Common myeloid progenitor, CD34-positive (primary cell): Measurements from ENCODE around the gene HS3ST2.
"Not testable (repeated sequence)": the region's sequence is repeated elsewhere in the genome, so short reads cannot be mapped to it uniquely, and the experiment has no call there.

ENCODE experiments used
- CTCF ChIA-PET: fragments of 350-600 bp; sonication (Branson Sonifier 250); formaldehyde crosslinking; loops from one replicate; lab custom pipeline; 2021; ENCODE audit warnings: antibody characterized with exemption; lab: Charles Lee
- POLR2A ChIA-PET: fragments of 350-600 bp; sonication (Branson Sonifier 250); formaldehyde crosslinking; loops from one replicate; lab custom pipeline; 2021; ENCODE audit warnings: antibody characterized with exemption; lab: Charles Lee
- DNase-seq, 3 donors: peaks; one replicate each; pipeline versions ENCODE4 v3.0.0 to v3.0.0-alpha.2; 2013
- H3K27ac ChIP-seq, 2 experiments: 1 replicate in 1 of 2; 2 replicates in 1 of 2; pipeline ENCODE4 v1.7.0; 2013; ENCODE audit warnings: inconsistent platforms in 2 of 2, low read length in 2 of 2, mild to moderate bottlenecking in 2 of 2, low read depth in 1 of 2, moderate library complexity in 1 of 2; ENCODE audit not compliant: severe bottlenecking in 2 of 2, insufficient read depth in 1 of 2, poor library complexity in 1 of 2
- H3K27me3 ChIP-seq, 5 experiments: replicated peaks in 2 of 5; 1 replicate in 3 of 5; 2 replicates in 2 of 5; pipeline versions ENCODE4 v1.6.1 to v1.7.0; 2013; ENCODE audit warnings: low read length in 4 of 5, mild to moderate bottlenecking in 2 of 5, moderate library complexity in 2 of 5, inconsistent platforms in 1 of 5; ENCODE audit not compliant: insufficient read depth in 5 of 5, control insufficient read depth in 4 of 5
- H3K36me3 ChIP-seq, 4 experiments: 1 replicate in 2 of 4; 2 replicates in 2 of 4; pipeline versions ENCODE4 v1.6.1 to v1.7.0; 2013; ENCODE audit warnings: low read length in 3 of 4, control low read depth in 1 of 4, mild to moderate bottlenecking in 1 of 4; ENCODE audit not compliant: control insufficient read depth in 4 of 4, insufficient read depth in 4 of 4
- H3K4me1 ChIP-seq, 4 experiments: 1 replicate in 3 of 4; 2 replicates in 1 of 4; pipeline versions ENCODE4 v1.6.1 to v1.7.1; 2013; ENCODE audit warnings: low read length in 3 of 4, mild to moderate bottlenecking in 3 of 4, control low read depth in 1 of 4, inconsistent platforms in 1 of 4, moderate library complexity in 1 of 4; ENCODE audit not compliant: control insufficient read depth in 4 of 4, insufficient read depth in 4 of 4; ENCODE audit errors: control extremely low read depth in 1 of 4
- H3K4me3 ChIP-seq, 7 experiments: 1 replicate in 4 of 7; 2 replicates in 3 of 7; pipeline versions ENCODE4 v1.5.1 to v1.7.0; 2013; ENCODE audit warnings: mild to moderate bottlenecking in 7 of 7, low read length in 6 of 7, moderate library complexity in 6 of 7, inconsistent platforms in 2 of 7, low read depth in 2 of 7, control low read depth in 1 of 7; ENCODE audit not compliant: insufficient read depth in 4 of 7, control insufficient read depth in 1 of 7; ENCODE audit errors: extremely low read depth in 1 of 7
- H3K9me3 ChIP-seq, 5 experiments: 1 replicate in 4 of 5; 2 replicates in 1 of 5; pipeline versions ENCODE4 v1.6.1 to v1.7.1; 2013; ENCODE audit warnings: low read length in 4 of 5, mild to moderate bottlenecking in 2 of 5, inconsistent platforms in 1 of 5, low read depth in 1 of 5, moderate library complexity in 1 of 5; ENCODE audit not compliant: control insufficient read depth in 4 of 5, insufficient read depth in 2 of 5; ENCODE audit errors: control extremely low read depth in 1 of 5
- WGBS: methylation state at CpG from one replicate; pipeline ENCODE4 v1.1.5; 2013; ENCODE audit not compliant: insufficient coverage; 5-methylcytosine and 5-hydroxymethylcytosine counted together

The HS3ST2 gene

DNA sequence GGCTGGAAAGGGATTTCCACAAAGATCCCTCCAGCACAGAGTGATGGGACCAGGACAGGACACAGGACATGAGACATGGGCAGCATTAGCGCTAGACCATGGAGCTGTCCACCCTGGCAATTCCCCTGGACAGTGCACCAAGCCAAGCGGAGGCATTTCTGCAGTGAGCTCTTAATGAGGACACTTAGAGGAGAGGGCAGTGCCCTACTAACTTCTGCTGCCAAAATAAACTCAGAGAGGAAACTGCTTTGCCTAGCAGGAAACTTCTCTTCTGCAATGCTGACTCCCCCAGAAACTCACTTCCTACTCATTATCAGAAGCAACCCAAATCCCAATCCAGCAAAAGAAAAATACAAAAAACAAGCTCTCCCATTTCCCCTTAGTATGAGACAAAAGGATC lies 119.2 kb downstream of the HS3ST2 start:
- Histone ChIP-seq H3K4me1 (peaks cover 0 to 5% (median 2%) of the 10 kb centered on the region in 4 experiments), H3K27ac (no peak overlapping the region), H3K36me3 (no peaks in the 10 kb centered on the region), H3K9me3 (no peaks in the 10 kb centered on the region), H3K27me3 (peaks cover 0 to 7% (median 2%) of the 10 kb centered on the region in 5 experiments), H3K4me3 (no peak overlapping the region)
- 15% methylated on average over 2 of the region's 2 CpGs for WGBS
- DNase-seq = no peak
- CTCF ChIA-PET = interaction anchor here (0.7 kb wide), 1 partner anchor 503 kb away, joined by 3 read pairs; no protein-coding TSS in a partner anchor
- POLR2A ChIA-PET = no interaction called here

DNA sequence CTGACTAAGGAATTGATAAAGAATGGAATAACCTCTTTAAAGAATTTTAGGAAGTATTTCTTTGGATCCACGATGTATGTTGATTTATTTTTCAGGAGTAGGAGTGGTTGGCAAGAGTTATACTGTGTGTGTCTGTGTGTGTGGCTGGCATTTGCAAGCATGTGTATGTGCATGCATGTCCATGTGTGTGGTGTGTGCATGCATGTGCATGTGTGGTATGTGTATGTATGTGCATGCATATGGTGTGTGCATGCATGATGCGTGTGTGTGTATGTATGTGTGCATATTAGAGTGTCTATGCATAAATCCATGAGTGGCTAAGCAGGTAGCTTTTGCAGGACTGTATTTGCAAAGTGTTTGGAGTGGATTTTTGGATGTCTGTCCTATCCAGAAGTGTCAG lies 120.8 kb downstream of the HS3ST2 start:
- DNase-seq = no peak
- Histone ChIP-seq H3K9me3 (no peaks in the 10 kb centered on the region), H3K27ac (no peak overlapping the region), H3K4me1 (peaks cover 0 to 5% (median 2%) of the 10 kb centered on the region in 4 experiments), H3K36me3 (no peaks in the 10 kb centered on the region), H3K27me3 (peaks cover 0 to 7% (median 0%) of the 10 kb centered on the region in 5 experiments), H3K4me3 (no peak overlapping the region)
- CTCF ChIA-PET = no interaction called here
- POLR2A ChIA-PET = no interaction called here
- 86% methylated on average over 2 of the region's 2 CpGs for WGBS

DNA sequence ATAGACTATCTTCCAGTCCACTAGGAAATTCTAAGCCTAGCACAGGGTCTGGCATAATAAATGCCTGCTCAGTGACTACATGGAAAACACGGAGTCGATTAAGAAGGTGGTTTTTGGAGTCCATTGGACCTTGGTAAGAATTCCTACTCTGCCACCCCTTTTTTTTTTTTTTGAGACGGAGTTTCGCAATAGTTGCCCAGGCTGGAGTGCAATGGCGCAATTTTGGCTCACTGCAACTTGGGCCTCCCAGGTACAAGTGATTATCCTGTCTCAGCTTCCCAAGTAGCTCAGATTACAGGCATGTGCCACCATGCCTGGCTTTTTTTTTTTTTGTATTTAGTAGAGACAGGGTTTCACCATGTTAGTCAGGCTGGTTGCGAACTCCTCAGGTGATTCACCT lies 123.2 kb downstream of the HS3ST2 start:
- POLR2A ChIA-PET = no interaction called here
- no peaks in the 10 kb centered on the region for H3K9me3 ChIP-seq
- no peak overlapping the region for H3K27ac ChIP-seq
- H3K4me3 ChIP-seq = no peak overlapping the region
- no peak for DNase-seq
- H3K36me3 ChIP-seq = no peaks in the 10 kb centered on the region
- 44% methylated on average over 2 of the region's 6 CpGs for WGBS
- peaks cover 0 to 4% (median 0%) of the 10 kb centered on the region in 5 experiments for H3K27me3 ChIP-seq
- peaks cover 0 to 5% (median 2%) of the 10 kb centered on the region in 4 experiments for H3K4me1 ChIP-seq
- CTCF ChIA-PET = interaction anchor here (1.0 kb wide), 1 partner anchor 12 kb away, joined by 3 read pairs; no protein-coding TSS in a partner anchor

DNA sequence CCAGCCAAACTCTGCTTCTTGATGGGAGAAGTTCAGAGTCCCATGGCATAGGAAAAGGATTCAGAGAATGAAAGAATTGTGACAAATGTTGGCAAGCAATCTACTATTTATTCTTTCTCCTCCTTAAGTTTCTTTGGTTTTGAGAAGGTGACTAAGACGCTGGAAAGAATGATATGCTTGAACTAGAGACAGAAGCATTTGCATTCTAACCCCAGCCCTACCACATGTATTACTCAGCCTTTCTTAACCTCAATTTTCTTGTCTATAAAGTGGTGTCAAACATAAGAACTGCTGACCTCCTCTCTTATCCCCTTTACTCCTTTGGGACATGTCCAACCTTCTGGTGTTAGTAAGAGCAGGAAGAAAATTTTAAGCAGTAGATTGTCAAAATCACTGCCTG lies 124.7 kb downstream of the HS3ST2 start:
- Histone ChIP-seq H3K4me3 (no peak overlapping the region), H3K4me1 (no peaks in the 10 kb centered on the region), H3K27me3 (peaks cover 0 to 12% (median 4%) of the 10 kb centered on the region in 5 experiments), H3K9me3 (no peaks in the 10 kb centered on the region), H3K36me3 (no peaks in the 10 kb centered on the region), H3K27ac (no peak overlapping the region)
- ChIA-PET CTCF (no interaction called here), POLR2A (no interaction called here)
- no peak for DNase-seq
- WGBS = no CpG with 5 or more reads among the region's 1 CpG

GRCh38 chr16:22939744-22940363 lies 125.9 kb downstream of the HS3ST2 start:
- H3K27ac ChIP-seq, DNase-seq, H3K4me1 ChIP-seq, H3K4me3 ChIP-seq, CTCF ChIA-PET, H3K9me3 ChIP-seq, POLR2A ChIA-PET, H3K36me3 ChIP-seq: not testable (repeated sequence)
- 70% methylated on average over 2 of the region's 4 CpGs for WGBS
- H3K27me3 ChIP-seq = peaks cover 0 to 22% (median 4%) of the 10 kb centered on the region in 5 experiments

DNA sequence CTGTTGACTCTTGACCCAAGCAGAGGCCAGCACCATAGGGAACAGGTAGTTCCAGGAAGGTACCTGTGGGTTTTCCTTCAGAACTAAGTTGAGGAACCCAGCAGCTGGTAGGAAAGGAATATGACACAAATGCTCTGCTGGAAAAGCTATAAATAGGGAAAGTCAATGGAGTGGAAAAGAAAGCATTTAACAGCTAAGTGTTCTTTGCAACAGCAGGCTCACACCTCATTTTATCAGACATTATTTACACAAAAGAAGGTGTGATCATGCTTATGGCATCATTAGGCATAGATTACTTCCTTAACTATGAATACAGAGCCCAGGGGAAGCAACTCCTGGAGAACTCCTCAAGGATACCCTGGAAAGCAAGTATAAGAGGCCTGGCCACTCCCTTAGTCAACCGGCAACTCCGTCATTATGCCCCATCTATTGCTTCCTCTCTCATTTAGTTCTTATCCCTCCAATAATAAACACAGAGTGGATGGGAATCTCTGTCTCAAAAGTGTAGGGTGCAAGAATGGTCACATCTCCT lies 128.1 kb downstream of the HS3ST2 start:
- Histone ChIP-seq H3K9me3 (no peaks in the 10 kb centered on the region), H3K27ac (no peak overlapping the region), H3K4me1 (no peaks in the 10 kb centered on the region), H3K36me3 (no peaks in the 10 kb centered on the region), H3K27me3 (peaks cover 0 to 32% (median 5%) of the 10 kb centered on the region in 5 experiments), H3K4me3 (no peak overlapping the region)
- ChIA-PET POLR2A (no interaction called here), CTCF (no interaction called here)
- no peak for DNase-seq
- 100% methylated on average over 2 of the region's 2 CpGs for WGBS

DNA sequence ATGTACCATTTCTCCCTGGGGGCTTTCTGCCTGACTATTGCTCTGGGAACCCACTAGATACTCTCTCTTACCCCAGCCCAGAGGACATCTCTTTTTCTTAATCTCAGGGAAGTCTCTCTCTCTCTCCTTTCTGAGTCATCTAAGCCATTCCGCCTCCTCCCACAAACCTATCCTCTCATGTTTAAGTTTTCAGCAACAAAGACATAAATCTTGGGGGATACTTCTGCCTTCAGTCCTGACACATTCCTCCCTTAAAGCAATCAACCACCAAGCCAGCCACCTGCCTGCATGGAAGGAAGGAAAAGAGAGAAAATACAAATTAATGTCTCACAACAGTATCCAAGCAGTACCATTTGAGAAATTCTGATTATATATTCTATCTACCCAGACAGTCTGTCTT lies 128.8 kb downstream of the HS3ST2 start:
- WGBS = 100% methylated on average over 1 of the region's 1 CpG
- H3K4me1 ChIP-seq = no peaks in the 10 kb centered on the region
- H3K27me3 ChIP-seq = peaks cover 5 to 40% (median 12%) of the 10 kb centered on the region in 5 experiments
- H3K27ac ChIP-seq = no peak overlapping the region
- no peak overlapping the region for H3K4me3 ChIP-seq
- no peaks in the 10 kb centered on the region for H3K36me3 ChIP-seq
- ChIA-PET POLR2A (no interaction called here), CTCF (no interaction called here)
- no peak for DNase-seq
- no peaks in the 10 kb centered on the region for H3K9me3 ChIP-seq
